Measurements from ENCODE around the gene CELF2.

CELF2 gene

DNA sequence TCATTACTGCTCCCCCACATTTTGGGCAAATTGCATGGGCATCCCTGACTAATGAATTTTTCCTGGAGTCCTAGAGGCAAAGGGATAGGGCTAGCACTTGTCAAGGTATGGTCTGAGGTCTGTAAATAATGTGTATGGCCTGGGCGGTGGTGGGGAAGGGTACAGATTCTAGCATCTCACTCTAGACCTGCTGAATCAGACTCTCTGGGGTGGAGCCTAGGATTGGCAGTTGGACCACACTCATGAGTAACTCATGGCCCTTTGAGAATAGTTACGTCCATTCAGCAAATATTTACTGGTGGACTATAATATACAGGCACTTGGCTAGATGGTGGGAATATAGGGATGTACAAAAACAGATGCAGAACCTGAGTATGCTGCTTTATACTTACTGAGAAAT is 118.0 kb downstream of the CELF2 start:
- H3K27ac ChIP-seq (ENCODE audit: low read depth, low read length) = no peak overlapping the region
- no peak overlapping the region for H3K4me3 ChIP-seq (ENCODE audit: low read depth, low read length)
- H3K9me3 ChIP-seq (ENCODE audit: control insufficient read depth, insufficient read depth, low read length) = no peaks in the 10 kb centered on the region
- peaks cover 5% of the 10 kb centered on the region; the same call in 1 of the 2 replicates for H3K4me1 ChIP-seq (ENCODE audit: control insufficient read depth, insufficient read depth, low read length)
- H3K36me3 ChIP-seq (ENCODE audit: control insufficient read depth, insufficient read depth, low read length) = no peaks in the 10 kb centered on the region
- no peaks in the 10 kb centered on the region for H3K27me3 ChIP-seq (ENCODE audit: control insufficient read depth, insufficient read depth, low read length)
- H3K9ac ChIP-seq (ENCODE audit: low read depth, low read length) = no peak overlapping the region

DNA sequence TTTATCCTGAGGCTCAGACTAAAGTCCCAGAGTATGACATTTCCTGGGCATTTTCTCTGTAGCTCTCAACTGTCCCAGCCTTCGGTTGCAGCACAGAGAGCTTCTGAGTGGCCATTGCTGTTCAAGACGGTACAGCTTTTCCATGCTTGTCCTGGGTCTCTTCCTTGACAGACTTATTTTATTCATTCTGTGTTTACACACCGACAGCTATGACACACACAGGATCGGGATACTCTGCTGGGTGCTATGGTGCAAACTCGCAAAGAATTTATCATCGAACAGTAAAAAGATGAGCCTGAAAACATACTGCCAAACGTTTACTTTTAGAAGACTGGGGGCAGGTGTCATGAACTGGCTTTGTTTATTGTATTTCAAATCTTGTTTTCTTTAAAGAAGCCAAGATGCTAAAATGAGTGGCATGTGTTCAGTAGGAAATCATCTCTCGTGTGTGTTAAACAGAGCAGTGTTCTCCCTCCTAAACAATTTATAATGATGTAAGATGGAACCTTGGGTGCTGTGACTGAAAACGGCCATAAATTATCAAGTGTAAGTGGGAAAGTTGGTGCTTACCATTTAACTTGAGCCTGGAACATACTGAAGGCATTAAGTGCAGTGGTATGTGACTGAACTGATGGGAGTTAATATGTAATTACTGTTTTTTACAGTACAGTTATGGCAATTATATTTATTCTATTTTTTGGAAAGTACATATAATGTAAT is 120.8 kb downstream of the CELF2 start:
- H3K4me3 ChIP-seq (ENCODE audit: low read depth, low read length) = no peak overlapping the region
- H3K27me3 ChIP-seq (ENCODE audit: control insufficient read depth, insufficient read depth, low read length) = no peaks in the 10 kb centered on the region
- no peak overlapping the region for H3K9ac ChIP-seq (ENCODE audit: low read depth, low read length)
- peaks cover 16% of the 10 kb centered on the region for H3K4me1 ChIP-seq (ENCODE audit: control insufficient read depth, insufficient read depth, low read length)
- H3K9me3 ChIP-seq (ENCODE audit: control insufficient read depth, insufficient read depth, low read length) = no peaks in the 10 kb centered on the region
- H3K27ac ChIP-seq (ENCODE audit: low read depth, low read length) = no peak overlapping the region
- H3K36me3 ChIP-seq (ENCODE audit: control insufficient read depth, insufficient read depth, low read length) = no peaks in the 10 kb centered on the region

DNA sequence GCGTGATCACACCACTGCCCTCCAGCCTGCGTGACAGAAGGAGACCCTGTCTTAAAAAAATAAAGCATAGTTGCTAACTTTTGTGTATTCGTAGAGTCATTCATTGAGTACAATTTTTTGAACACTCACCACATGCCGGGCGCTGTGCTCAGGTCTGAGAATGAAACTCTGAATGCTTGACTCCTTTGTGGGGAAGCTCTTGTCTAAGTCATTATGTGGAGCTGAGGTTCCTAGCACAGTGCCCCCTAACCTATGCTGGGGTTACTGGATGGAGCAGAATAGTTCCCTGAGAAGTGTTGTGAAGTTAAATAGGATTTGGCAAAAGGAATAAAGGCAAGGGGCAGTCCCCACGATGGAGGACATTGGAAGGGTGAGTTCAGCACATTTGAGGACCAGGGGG is 123.3 kb downstream of the CELF2 start:
- Histone ChIP-seq H3K9ac (ENCODE audit: low read depth, low read length) (no peak overlapping the region), H3K9me3 (ENCODE audit: control insufficient read depth, insufficient read depth, low read length) (no peaks in the 10 kb centered on the region), H3K27me3 (ENCODE audit: control insufficient read depth, insufficient read depth, low read length) (no peaks in the 10 kb centered on the region), H3K27ac (ENCODE audit: low read depth, low read length) (no peak overlapping the region), H3K36me3 (ENCODE audit: control insufficient read depth, insufficient read depth, low read length) (no peaks in the 10 kb centered on the region), H3K4me1 (ENCODE audit: control insufficient read depth, insufficient read depth, low read length) (peaks cover 38% of the 10 kb centered on the region), H3K4me3 (ENCODE audit: low read depth, low read length) (no peak overlapping the region)

DNA sequence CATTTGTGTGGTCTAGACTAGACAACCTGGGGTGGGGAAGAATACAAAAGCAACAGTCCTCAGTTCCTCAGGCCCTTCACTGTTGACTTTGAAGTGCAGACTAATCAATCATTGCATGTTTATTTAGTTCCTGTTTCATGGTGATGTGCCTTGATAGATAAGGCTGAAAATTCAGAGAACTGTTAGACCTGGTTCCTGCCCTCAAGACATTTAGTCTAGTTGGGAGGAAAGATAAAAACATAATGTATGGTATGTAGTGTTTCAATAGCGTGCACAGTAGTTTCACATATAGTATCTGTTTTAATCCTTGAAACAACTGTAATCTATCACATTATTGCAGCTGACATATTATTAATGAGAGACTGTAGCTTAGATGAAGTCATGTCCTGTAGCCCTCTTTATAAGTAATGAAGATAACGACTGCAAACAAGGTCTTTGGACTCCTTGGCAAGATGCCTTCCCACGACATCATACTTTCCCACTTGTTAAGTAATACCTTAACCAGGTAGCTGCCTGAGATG is 124.0 kb downstream of the CELF2 start:
- Histone ChIP-seq H3K9me3 (ENCODE audit: control insufficient read depth, insufficient read depth, low read length) (no peaks in the 10 kb centered on the region), H3K27ac (ENCODE audit: low read depth, low read length) (no peak overlapping the region), H3K9ac (ENCODE audit: low read depth, low read length) (no peak overlapping the region), H3K27me3 (ENCODE audit: control insufficient read depth, insufficient read depth, low read length) (no peaks in the 10 kb centered on the region), H3K36me3 (ENCODE audit: control insufficient read depth, insufficient read depth, low read length) (no peaks in the 10 kb centered on the region), H3K4me3 (ENCODE audit: low read depth, low read length) (no peak overlapping the region), H3K4me1 (ENCODE audit: control insufficient read depth, insufficient read depth, low read length) (peaks cover 44% of the 10 kb centered on the region)

DNA sequence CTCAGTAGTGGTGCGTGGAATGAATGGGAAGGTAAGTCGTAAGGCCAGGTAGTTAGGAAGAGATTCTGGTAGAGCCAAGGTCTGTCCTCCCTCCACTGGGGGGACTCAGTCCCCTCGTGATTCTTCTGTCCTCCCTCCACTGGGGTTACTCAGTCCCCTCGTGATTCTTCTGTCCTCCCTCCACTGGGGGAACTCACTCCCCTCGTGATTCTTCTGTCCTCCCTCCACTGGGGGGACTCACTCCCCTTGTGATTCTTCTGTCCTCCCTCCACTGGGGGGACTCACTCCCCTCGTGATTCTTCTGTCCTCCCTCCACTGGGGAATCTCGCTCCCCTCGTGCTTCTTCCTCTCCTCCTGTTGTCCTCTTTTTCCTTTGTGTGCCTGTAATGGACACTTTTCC is 125.1 kb downstream of the CELF2 start:
- Histone ChIP-seq H3K4me1 (ENCODE audit: control insufficient read depth, insufficient read depth, low read length) (peaks cover 56% of the 10 kb centered on the region), H3K9ac (ENCODE audit: low read depth, low read length) (no peak overlapping the region), H3K36me3 (ENCODE audit: control insufficient read depth, insufficient read depth, low read length) (no peaks in the 10 kb centered on the region), H3K4me3 (ENCODE audit: low read depth, low read length) (no peak overlapping the region), H3K9me3 (ENCODE audit: control insufficient read depth, insufficient read depth, low read length) (no peaks in the 10 kb centered on the region), H3K27me3 (ENCODE audit: control insufficient read depth, insufficient read depth, low read length) (no peaks in the 10 kb centered on the region), H3K27ac (ENCODE audit: low read depth, low read length) (no peak overlapping the region)

DNA sequence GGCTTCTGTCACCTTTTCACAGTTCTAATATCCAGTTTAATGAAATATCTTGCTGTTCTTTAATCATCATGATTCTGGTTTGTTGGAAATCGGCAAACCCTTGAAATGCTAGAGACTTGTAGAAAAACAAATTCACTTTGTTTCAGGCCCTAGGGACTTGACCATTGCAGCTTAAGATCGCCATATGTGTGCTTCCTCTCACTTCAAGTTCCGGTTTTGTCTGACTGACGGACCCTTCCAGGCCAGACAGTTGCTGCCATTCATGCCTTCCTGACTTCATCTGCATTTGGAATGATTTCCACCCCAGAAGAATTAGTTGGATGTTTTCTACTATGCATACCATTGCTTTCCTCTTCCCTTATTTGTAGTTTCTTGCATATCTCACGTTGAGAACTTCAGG is 125.6 kb downstream of the CELF2 start:
- no peak overlapping the region for H3K4me3 ChIP-seq (ENCODE audit: low read depth, low read length)
- no peak overlapping the region for H3K27ac ChIP-seq (ENCODE audit: low read depth, low read length)
- H3K27me3 ChIP-seq (ENCODE audit: control insufficient read depth, insufficient read depth, low read length) = no peaks in the 10 kb centered on the region
- no peaks in the 10 kb centered on the region for H3K9me3 ChIP-seq (ENCODE audit: control insufficient read depth, insufficient read depth, low read length)
- H3K9ac ChIP-seq (ENCODE audit: low read depth, low read length) = no peak overlapping the region
- H3K4me1 ChIP-seq (ENCODE audit: control insufficient read depth, insufficient read depth, low read length) = peaks cover 60% of the 10 kb centered on the region
- H3K36me3 ChIP-seq (ENCODE audit: control insufficient read depth, insufficient read depth, low read length) = no peaks in the 10 kb centered on the region

DNA sequence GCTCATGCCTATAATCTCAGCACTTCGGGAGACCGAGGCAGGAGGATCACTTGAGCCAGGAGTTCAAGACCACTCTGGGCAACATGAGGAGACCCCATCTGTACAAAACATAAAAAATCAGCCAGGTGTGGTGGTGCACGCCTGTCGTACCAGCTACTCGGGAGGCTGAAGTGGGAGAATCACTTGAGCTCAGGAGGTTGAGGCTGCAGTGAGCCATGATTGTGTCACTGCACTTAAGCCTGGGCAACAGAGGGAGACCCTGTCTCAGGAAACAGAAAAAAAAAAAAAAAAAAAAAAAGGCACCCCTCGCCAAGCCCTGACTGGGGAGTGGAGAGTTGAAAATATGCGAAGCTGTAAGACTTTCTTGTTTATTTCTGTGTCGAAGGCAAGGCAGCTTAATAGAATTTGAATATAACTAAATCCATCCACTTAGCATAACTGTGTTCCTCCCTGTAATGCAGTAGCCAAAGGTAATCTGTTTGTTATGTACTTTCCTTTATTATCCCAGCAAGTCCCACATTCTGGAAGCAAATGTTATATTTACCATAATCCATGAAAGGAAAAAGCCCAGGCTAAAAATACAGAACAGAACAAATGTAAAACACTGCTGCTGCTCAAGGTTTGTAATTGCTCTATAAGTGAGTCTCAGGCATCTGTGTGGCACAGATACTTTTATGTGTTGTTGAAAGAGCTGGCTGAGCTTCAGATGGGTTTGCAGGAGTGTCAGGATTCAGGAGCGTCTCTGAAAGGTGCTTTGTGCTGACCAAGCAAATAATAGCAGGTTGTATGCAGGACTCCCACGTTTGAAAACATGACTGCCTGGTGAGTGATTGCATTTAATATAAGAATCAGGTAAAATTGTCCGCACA is 127.2 kb downstream of the CELF2 start:
- Histone ChIP-seq H3K4me1 (ENCODE audit: control insufficient read depth, insufficient read depth, low read length) (peaks cover 73% of the 10 kb centered on the region), H3K9ac (ENCODE audit: low read depth, low read length) (peak overlapping the region; percentile 24; the same call in 1 of the 2 replicates), H3K27ac (ENCODE audit: low read depth, low read length) (peak overlapping the region; percentile 82), H3K36me3 (ENCODE audit: control insufficient read depth, insufficient read depth, low read length) (no peaks in the 10 kb centered on the region), H3K4me3 (ENCODE audit: low read depth, low read length) (no peak overlapping the region), H3K9me3 (ENCODE audit: control insufficient read depth, insufficient read depth, low read length) (no peaks in the 10 kb centered on the region), H3K27me3 (ENCODE audit: control insufficient read depth, insufficient read depth, low read length) (no peaks in the 10 kb centered on the region)

DNA sequence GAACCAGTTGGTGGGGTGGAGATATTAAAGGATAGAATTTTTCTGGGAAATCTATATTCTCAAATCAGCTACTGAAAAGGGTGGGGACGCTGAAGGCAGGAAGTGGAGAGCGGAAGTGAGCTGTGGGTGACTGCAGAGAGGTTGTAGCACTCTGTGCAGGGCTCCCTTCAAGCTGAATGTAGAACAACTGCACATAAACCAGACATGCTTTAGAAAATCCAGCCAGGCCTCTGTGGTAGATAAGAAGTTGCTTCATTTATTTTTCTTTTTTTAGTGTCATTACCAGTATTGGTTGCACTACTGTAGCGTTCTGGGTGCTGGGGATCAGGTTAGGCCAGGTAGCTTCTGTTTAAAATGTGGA is 127.8 kb downstream of the CELF2 start:
- Histone ChIP-seq H3K4me1 (ENCODE audit: control insufficient read depth, insufficient read depth, low read length) (peaks cover 79% of the 10 kb centered on the region), H3K9me3 (ENCODE audit: control insufficient read depth, insufficient read depth, low read length) (no peaks in the 10 kb centered on the region), H3K27me3 (ENCODE audit: control insufficient read depth, insufficient read depth, low read length) (no peaks in the 10 kb centered on the region), H3K9ac (ENCODE audit: low read depth, low read length) (peak overlapping the region; percentile 24), H3K4me3 (ENCODE audit: low read depth, low read length) (no peak overlapping the region), H3K27ac (ENCODE audit: low read depth, low read length) (peak overlapping the region; percentile 82), H3K36me3 (ENCODE audit: control insufficient read depth, insufficient read depth, low read length) (no peaks in the 10 kb centered on the region)

DNA sequence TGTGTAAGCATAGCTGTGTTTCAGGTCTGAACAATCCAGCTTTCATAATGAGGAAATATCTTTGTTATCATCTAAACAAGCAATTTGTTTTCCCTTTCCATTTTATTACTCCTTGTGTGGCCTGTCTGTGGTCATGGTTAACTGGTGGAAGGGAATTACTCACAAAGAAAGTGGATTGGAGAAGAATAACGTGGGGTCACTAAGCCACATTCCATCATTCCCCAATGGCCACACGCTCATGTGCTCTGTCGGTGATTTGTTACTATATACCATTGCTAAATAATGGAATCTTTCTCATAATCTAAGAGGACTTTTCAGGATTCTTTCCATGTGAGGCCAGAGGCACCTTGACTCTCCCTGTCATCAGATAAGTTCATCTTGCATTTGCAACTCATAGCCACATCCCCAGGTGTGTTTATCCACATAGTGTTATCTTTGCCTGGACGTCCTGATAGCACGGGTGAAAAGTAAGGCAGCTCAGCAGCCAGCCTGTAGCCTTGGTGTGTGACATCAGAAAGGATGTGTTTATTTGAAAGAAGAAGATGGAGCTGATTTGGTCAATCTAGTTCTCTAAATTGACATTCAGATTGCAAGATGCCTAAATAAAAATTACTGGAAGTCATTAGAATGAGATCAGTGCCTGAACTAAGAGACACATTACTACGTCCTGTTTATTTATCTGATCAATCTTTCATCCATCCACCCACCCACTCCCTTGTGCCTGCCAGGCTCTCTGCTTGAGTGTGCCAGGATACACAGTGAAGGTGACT is 128.9 kb downstream of the CELF2 start:
- Histone ChIP-seq H3K27me3 (ENCODE audit: control insufficient read depth, insufficient read depth, low read length) (no peaks in the 10 kb centered on the region), H3K36me3 (ENCODE audit: control insufficient read depth, insufficient read depth, low read length) (no peaks in the 10 kb centered on the region), H3K9ac (ENCODE audit: low read depth, low read length) (no peak overlapping the region; the same call in 1 of the 2 replicates), H3K9me3 (ENCODE audit: control insufficient read depth, insufficient read depth, low read length) (no peaks in the 10 kb centered on the region), H3K27ac (ENCODE audit: low read depth, low read length) (no peak overlapping the region), H3K4me1 (ENCODE audit: control insufficient read depth, insufficient read depth, low read length) (peaks cover 74% of the 10 kb centered on the region), H3K4me3 (ENCODE audit: low read depth, low read length) (no peak overlapping the region)

DNA sequence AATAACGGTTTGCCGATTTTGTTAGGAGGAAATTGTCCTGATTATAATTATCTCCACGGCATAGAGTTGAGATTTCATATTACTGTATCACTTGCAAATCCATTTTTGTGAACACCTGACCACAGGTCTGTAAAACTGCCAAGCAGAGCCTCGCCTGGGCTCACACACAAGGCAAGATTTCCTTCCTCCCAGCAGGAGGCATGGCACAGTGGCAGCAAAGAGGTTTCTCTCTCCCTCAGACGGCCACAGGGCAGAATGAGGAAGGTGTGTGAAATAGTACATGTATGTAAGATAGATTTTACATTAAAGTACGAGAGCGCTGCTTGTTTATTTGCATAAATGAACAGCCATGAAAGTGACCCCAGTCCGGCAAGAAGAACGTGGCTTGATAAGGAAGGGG is 130.1 kb downstream of the CELF2 start:
- H3K4me3 ChIP-seq (ENCODE audit: low read depth, low read length) = no peak overlapping the region
- no peaks in the 10 kb centered on the region for H3K9me3 ChIP-seq (ENCODE audit: control insufficient read depth, insufficient read depth, low read length)
- no peaks in the 10 kb centered on the region for H3K27me3 ChIP-seq (ENCODE audit: control insufficient read depth, insufficient read depth, low read length)
- H3K27ac ChIP-seq (ENCODE audit: low read depth, low read length) = no peak overlapping the region
- H3K9ac ChIP-seq (ENCODE audit: low read depth, low read length) = no peak overlapping the region
- H3K36me3 ChIP-seq (ENCODE audit: control insufficient read depth, insufficient read depth, low read length) = no peaks in the 10 kb centered on the region
- H3K4me1 ChIP-seq (ENCODE audit: control insufficient read depth, insufficient read depth, low read length) = peaks cover 74% of the 10 kb centered on the region

Measured in HUES48 (cell line).